Astrocyte (in vitro differentiated cells and primary cell): Measurements from ENCODE around the gene OSER1. TPM values are rescaled to one million over a fixed set of nuclear protein-coding genes. Genes with fewer than 3 reads are reported as not detected.
"Not testable (repeated sequence)": the region's sequence is repeated elsewhere in the genome, so short reads cannot be mapped to it uniquely, and the experiment has no call there.

Experiments used
- DNase-seq: peaks from one replicate; pipeline ENCODE4 v3.0.0-alpha.2; 2010; ENCODE audit warnings: low read depth
- FAIRE-seq: peaks from 2 replicates; lab custom pipeline; 2011; peaks lifted over from hg19 to GRCh38; lab: Jason Lieb, UNC
- H2AFZ ChIP-seq: 2 replicates; pipeline ENCODE4 v1.6.0; 2012; ENCODE audit warnings: low read depth, low read length, inconsistent platforms
- H3K27ac ChIP-seq: 2 replicates; pipeline ENCODE4 v1.5.1; 2011; ENCODE audit warnings: low read depth, low read length, inconsistent platforms
- H3K27me3 ChIP-seq: 2 replicates; pipeline ENCODE4 v1.6.0; 2011; ENCODE audit warnings: low read length, inconsistent platforms; ENCODE audit not compliant: insufficient read depth
- H3K36me3 ChIP-seq: 2 replicates; pipeline ENCODE4 v1.5.1; 2011; ENCODE audit warnings: low read length, inconsistent platforms; ENCODE audit not compliant: insufficient read depth
- H3K4me1 ChIP-seq: 2 replicates; pipeline ENCODE4 v1.5.1; 2011; ENCODE audit warnings: low read length, inconsistent platforms; ENCODE audit not compliant: insufficient read depth
- H3K4me2 ChIP-seq: 2 replicates; pipeline ENCODE4 v1.6.0; 2012; ENCODE audit warnings: low read length, inconsistent platforms
- H3K4me3 ChIP-seq: 2 replicates; pipeline ENCODE4 v1.5.1; 2011; ENCODE audit warnings: low read depth, mild to moderate bottlenecking, low read length, inconsistent platforms; ENCODE audit not compliant: insufficient read depth
- H3K79me2 ChIP-seq: 2 replicates; pipeline ENCODE4 v1.6.0; 2012; ENCODE audit warnings: mild to moderate bottlenecking, low read length, inconsistent platforms; ENCODE audit not compliant: insufficient read depth
- H3K9ac ChIP-seq: 2 replicates; pipeline ENCODE4 v1.6.0; 2012; ENCODE audit warnings: mild to moderate bottlenecking, low read length, inconsistent platforms
- H3K9me3 ChIP-seq: 2 replicates; pipeline ENCODE4 v1.5.1; 2012; ENCODE audit warnings: low read depth, mild to moderate bottlenecking, low read length, inconsistent platforms; ENCODE audit not compliant: insufficient read depth
- H4K20me1 ChIP-seq: 2 replicates; pipeline ENCODE4 v1.6.0; 2012; ENCODE audit warnings: low read length, inconsistent platforms; ENCODE audit not compliant: insufficient read depth
- H3K27ac Mint-ChIP-seq: one replicate; pipeline ENCODE4 v1.8.0; 2021; ENCODE audit warnings: mild to moderate bottlenecking, mixed read lengths; ENCODE audit not compliant: unreplicated experiment
- H3K27me3 Mint-ChIP-seq: one replicate; pipeline ENCODE4 v1.8.0; 2021; ENCODE audit warnings: low read depth, mixed read lengths; ENCODE audit not compliant: unreplicated experiment
- H3K36me3 Mint-ChIP-seq: one replicate; pipeline ENCODE4 v1.8.0; 2021; ENCODE audit warnings: low read depth, mixed read lengths; ENCODE audit not compliant: unreplicated experiment
- H3K4me1 Mint-ChIP-seq: one replicate; pipeline ENCODE4 v1.8.0; 2021; ENCODE audit warnings: low read depth, mixed read lengths; ENCODE audit not compliant: unreplicated experiment
- H3K4me3 Mint-ChIP-seq: one replicate; pipeline ENCODE4 v1.8.0; 2021; ENCODE audit warnings: mild to moderate bottlenecking, moderate library complexity, mixed read lengths; ENCODE audit not compliant: unreplicated experiment
- H3K9me3 Mint-ChIP-seq: one replicate; pipeline ENCODE4 v1.8.0; 2021; ENCODE audit warnings: mild to moderate bottlenecking, mixed read lengths; ENCODE audit not compliant: unreplicated experiment
- CTCF ChIP-seq: IDR thresholded peaks from 2 replicates; pipeline ENCODE4 v1.5.1; 2011; ENCODE audit warnings: low read depth, mild to moderate bottlenecking, inconsistent platforms, low read length, moderate library complexity; ENCODE audit not compliant: insufficient read depth
- EZH2 ChIP-seq: IDR thresholded peaks from 2 replicates; pipeline ENCODE4 v1.6.1; 2012; ENCODE audit warnings: mild to moderate bottlenecking, low read length, inconsistent platforms; ENCODE audit not compliant: insufficient read depth
- total RNA-seq: library from RNA; stranded (reverse); gene quantifications from 2 replicates; pipeline ENCODE4 v1.2.1, GENCODE V29; 2021

Gene OSER1
- total RNA-seq, 1 donor from 2014 or later: 30.9 TPM

GRCh38 chr20:44241796-44242195 is 31.2 kb upstream of the OSER1 start:
- DNase-seq (no peak), FAIRE-seq (no peak)
- H3K9me3 ChIP-seq: no peaks in the 10 kb centered on the region
- H3K36me3 ChIP-seq: no peaks in the 10 kb centered on the region
- Mint-ChIP-seq H3K4me1 (no peaks in the 10 kb centered on the region), H3K27ac (no peak overlapping the region), H3K36me3 (no peaks in the 10 kb centered on the region), H3K4me3 (no peak overlapping the region), H3K27me3 (peaks cover 39% of the 10 kb centered on the region), H3K9me3 (peaks cover 4% of the 10 kb centered on the region)
- no peak overlapping the region for H3K4me2 ChIP-seq
- H3K9ac ChIP-seq: no peak overlapping the region
- no peak overlapping the region for H3K4me3 ChIP-seq
- H3K79me2 ChIP-seq: no peaks in the 10 kb centered on the region
- H4K20me1 ChIP-seq: no peaks in the 10 kb centered on the region
- TF ChIP-seq EZH2 (no peak), CTCF (no peak)
- H3K27ac ChIP-seq: no peak overlapping the region
- no peak overlapping the region for H2AFZ ChIP-seq
- H3K4me1 ChIP-seq: no peaks in the 10 kb centered on the region
- H3K27me3 ChIP-seq: peaks cover 23% of the 10 kb centered on the region

GRCh38 chr20:44236840-44237239 is 26.3 kb upstream of the OSER1 start:
- not testable (repeated sequence) for H3K4me2 ChIP-seq, H3K27ac Mint-ChIP-seq, H3K27ac ChIP-seq, H3K9me3 ChIP-seq, H3K4me1 ChIP-seq, H3K9ac ChIP-seq, H2AFZ ChIP-seq, H3K27me3 ChIP-seq, FAIRE-seq, H3K4me1 Mint-ChIP-seq, H3K4me3 Mint-ChIP-seq, H3K79me2 ChIP-seq, H3K36me3 ChIP-seq, DNase-seq, H4K20me1 ChIP-seq, H3K4me3 ChIP-seq, H3K36me3 Mint-ChIP-seq, H3K9me3 Mint-ChIP-seq
- H3K27me3 Mint-ChIP-seq: peaks cover 15% of the 10 kb centered on the region

GRCh38 chr20:44235702-44236101 is 25.1 kb upstream of the OSER1 start:
- H2AFZ ChIP-seq: no peak overlapping the region
- H4K20me1 ChIP-seq: no peaks in the 10 kb centered on the region
- peaks cover 9% of the 10 kb centered on the region for H3K27me3 Mint-ChIP-seq
- H3K27ac ChIP-seq: no peak overlapping the region
- peaks cover 2% of the 10 kb centered on the region for H3K27me3 ChIP-seq
- H3K9me3 ChIP-seq: no peaks in the 10 kb centered on the region
- peaks cover 1% of the 10 kb centered on the region for H3K4me1 Mint-ChIP-seq
- FAIRE-seq (no peak), DNase-seq (no peak)
- H3K79me2 ChIP-seq: no peaks in the 10 kb centered on the region
- no peaks in the 10 kb centered on the region for H3K36me3 Mint-ChIP-seq
- no peak overlapping the region for H3K4me2 ChIP-seq
- H3K4me3 ChIP-seq: no peak overlapping the region
- peaks cover 4% of the 10 kb centered on the region for H3K9me3 Mint-ChIP-seq
- H3K4me3 Mint-ChIP-seq: no peak overlapping the region
- H3K27ac Mint-ChIP-seq: no peak overlapping the region
- H3K36me3 ChIP-seq: no peaks in the 10 kb centered on the region
- H3K4me1 ChIP-seq: no peaks in the 10 kb centered on the region
- TF ChIP-seq EZH2 (no peak), CTCF (no peak)
- H3K9ac ChIP-seq: no peak overlapping the region
